HUES6 (cell line): Measurements from ENCODE around the gene IGSF5.
"Not testable (repeated sequence)": the region's sequence is repeated elsewhere in the genome, so short reads cannot be mapped to it uniquely, and the experiment has no call there.

Source experiments
- H3K27ac ChIP-seq: 2 replicates; pipeline ENCODE4 v1.7.0; 2013; ENCODE audit warnings: low read depth, mild to moderate bottlenecking, low read length, inconsistent platforms
- H3K27me3 ChIP-seq: 2 replicates; pipeline ENCODE4 v1.6.1; 2013; ENCODE audit warnings: low read length; ENCODE audit not compliant: control insufficient read depth, insufficient read depth
- H3K36me3 ChIP-seq: 2 replicates; pipeline ENCODE4 v1.6.1; 2013; ENCODE audit warnings: low read length; ENCODE audit not compliant: control insufficient read depth, insufficient read depth
- H3K4me1 ChIP-seq: 2 replicates; pipeline ENCODE4 v1.6.1; 2013; ENCODE audit warnings: low read length; ENCODE audit not compliant: control insufficient read depth, insufficient read depth
- H3K4me3 ChIP-seq: 2 replicates; pipeline ENCODE4 v1.5.1; 2013; ENCODE audit warnings: low read depth, low read length
- H3K9ac ChIP-seq: one replicate; pipeline ENCODE4 v1.6.1; 2013; ENCODE audit warnings: mild to moderate bottlenecking, low read length
- H3K9me3 ChIP-seq: 2 replicates; pipeline ENCODE4 v1.6.1; 2013; ENCODE audit warnings: low read depth, low read length; ENCODE audit not compliant: control insufficient read depth, insufficient read depth

IGSF5 gene

DNA sequence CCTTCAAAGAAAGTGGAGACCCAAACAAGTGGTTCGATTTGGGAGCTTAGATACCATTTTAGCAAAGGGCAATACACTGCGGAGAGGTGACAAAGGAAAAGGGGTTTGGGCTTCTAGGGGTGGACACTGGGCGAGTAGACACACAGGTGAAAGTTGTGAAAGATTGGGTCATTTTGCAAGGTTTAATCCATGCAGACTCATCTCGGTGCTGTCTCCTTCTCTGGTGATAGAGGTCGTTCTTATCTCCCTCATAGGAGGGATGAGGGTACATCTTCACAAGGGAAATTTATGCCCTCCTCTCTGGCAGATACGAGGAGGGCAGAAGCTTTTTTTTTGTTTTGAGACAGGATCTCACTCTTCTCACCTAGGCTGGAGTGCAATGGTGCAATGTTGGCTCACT is 6.4 kb upstream of the IGSF5 start:
- no peak overlapping the region for H3K27ac ChIP-seq
- H3K27me3 ChIP-seq = no peaks in the 10 kb centered on the region
- H3K4me1 ChIP-seq = no peaks in the 10 kb centered on the region
- no peak overlapping the region for H3K4me3 ChIP-seq
- H3K9me3 ChIP-seq = 0 out of 2 replicates have a peak, but pooled peaks cover 2% of the 10 kb centered on the region
- no peak overlapping the region for H3K9ac ChIP-seq
- no peaks in the 10 kb centered on the region for H3K36me3 ChIP-seq

DNA sequence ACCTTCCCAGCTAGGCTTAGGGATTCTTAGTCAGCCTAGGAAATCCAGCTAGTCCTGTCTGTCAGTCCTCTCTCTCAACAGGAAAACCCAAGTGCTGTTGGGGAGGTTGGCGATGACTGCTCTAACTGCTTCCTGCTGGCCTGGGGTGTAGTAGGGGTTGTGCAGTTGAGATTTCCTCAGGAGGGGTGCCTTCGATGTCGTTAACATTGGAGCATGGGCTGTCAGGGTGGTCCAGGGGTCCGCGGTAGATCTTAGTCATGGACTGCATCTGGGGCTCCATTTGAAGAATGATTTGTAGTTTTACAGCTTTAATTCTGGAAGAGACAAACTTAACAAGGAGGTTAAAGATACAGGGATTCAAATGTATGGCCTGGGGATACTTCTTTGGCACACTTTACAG is 5.5 kb upstream of the IGSF5 start:
- H3K9ac ChIP-seq, H3K27me3 ChIP-seq, H3K9me3 ChIP-seq, H3K36me3 ChIP-seq, H3K27ac ChIP-seq, H3K4me3 ChIP-seq, H3K4me1 ChIP-seq: not testable (repeated sequence)

DNA sequence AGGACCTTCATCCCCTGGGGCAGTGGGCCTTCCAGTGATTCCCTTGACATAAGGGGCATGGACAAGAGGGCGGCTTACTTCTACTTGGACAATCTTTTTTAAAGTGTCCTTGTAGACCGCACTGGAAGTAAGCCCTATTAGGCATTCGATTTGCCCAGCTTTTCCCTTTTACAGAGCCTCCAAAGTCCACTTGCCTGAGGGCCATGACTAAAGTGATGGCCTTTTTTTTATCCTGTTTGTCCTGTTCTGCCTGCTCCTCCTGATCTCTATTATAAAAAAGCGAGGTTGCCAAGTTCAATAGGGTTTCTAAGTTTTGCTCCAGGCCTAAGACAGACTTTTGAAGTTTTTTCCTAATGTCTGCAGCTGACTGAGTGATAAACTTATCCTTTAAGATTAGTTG is 2.4 kb upstream of the IGSF5 start:
- H3K4me3 ChIP-seq, H3K4me1 ChIP-seq, H3K27ac ChIP-seq, H3K27me3 ChIP-seq, H3K36me3 ChIP-seq, H3K9me3 ChIP-seq, H3K9ac ChIP-seq: not testable (repeated sequence)

DNA sequence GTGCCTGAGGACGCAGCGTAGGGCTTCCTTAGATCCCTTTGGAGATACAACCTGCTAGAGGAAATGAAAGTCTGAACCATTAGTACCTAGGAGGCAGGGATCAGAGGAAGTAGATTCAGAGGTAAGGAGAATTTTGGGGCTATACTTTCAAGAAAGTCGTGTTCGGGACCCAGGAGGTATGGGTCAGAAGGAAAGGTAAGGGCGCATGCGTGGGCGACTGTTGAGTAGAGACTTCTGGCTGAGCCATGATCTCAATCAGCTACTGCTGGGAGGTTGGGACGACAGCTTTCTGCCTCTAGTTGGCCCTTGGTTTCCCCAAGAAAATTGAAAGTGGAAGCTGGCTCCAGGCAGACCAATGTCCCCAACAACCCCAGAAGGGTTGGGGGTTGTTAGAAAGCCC is 349 bp downstream of the IGSF5 start:
- not testable (repeated sequence) for H3K9me3 ChIP-seq, H3K27ac ChIP-seq, H3K4me1 ChIP-seq, H3K27me3 ChIP-seq, H3K4me3 ChIP-seq, H3K36me3 ChIP-seq, H3K9ac ChIP-seq

DNA sequence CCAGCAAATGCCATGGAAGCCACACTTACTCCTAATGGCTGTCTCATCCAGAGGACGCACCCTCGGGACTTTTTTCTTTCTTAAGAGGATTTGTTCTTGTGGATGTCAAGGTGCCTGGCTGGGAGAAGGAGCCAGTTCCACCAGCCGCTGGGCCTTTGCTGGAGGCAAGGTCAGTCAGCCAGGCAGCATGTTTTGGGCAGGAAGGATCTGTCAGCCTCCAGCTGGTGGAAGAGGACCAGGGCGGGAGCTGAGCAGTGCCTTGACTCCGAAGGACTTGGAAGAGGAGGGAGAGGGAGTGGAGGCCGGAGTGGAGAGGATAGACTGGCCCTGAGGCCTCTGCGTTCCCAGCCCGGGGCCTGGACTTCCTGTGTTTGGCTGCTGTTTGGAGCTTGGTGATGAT is 5.7 kb downstream of the IGSF5 start:
- Histone ChIP-seq H3K4me1 (no peaks in the 10 kb centered on the region), H3K4me3 (no peak overlapping the region), H3K9ac (no peak overlapping the region), H3K36me3 (no peaks in the 10 kb centered on the region), H3K9me3 (peaks cover 7% of the 10 kb centered on the region; the same call in 1 of the 2 replicates), H3K27me3 (no peaks in the 10 kb centered on the region), H3K27ac (no peak overlapping the region)

DNA sequence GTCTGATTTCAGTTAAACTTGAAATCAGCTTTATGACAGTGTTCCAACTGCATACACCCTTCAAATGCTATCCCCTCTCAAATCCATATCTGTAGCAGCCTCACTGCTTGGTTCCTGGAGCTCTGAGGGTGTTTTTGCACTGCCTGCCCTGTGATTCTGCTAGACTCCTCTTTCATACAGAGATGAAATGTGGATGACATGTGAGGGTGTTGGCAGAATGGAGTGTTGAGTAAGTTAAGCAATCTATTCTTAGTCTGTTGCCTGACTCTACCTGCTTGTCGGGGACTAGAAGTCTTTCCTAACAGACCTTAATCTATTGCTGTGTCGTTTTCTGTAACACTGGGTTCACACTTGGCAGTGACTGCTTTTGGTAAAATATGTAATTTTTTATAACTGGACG is 9.8 kb downstream of the IGSF5 start:
- Histone ChIP-seq H3K36me3 (no peaks in the 10 kb centered on the region), H3K27ac (no peak overlapping the region), H3K4me3 (no peak overlapping the region)

DNA sequence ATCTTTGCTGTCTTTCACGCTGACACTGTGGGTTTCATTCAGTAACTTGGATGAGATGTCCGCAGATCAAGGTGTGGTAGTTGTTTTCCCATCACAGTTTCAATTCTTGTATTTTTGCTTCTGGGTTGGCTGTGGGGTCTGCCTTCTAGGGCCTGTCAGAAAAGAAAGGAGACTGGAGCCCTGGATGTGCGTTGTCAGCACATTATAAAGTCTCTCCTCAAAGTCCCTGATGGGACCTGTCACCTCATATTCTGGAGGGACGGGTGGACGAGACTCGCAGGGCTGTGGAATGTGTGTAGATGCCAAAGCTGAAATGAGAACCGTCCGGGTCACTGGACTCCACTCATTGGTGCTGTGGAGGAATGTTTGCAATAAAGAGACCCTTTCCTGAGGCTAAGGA is 11.3 kb downstream of the IGSF5 start:
- Histone ChIP-seq H3K27me3 (no peaks in the 10 kb centered on the region), H3K9ac (no peak overlapping the region), H3K4me3 (no peak overlapping the region), H3K36me3 (no peaks in the 10 kb centered on the region), H3K27ac (no peak overlapping the region), H3K4me1 (no peaks in the 10 kb centered on the region), H3K9me3 (peaks cover 5% of the 10 kb centered on the region; the same call in 1 of the 2 replicates)

More for the DNA sequence above, 9.8 kb downstream of the IGSF5 start:
- Histone ChIP-seq H3K27me3 (no peaks in the 10 kb centered on the region), H3K9ac (no peak overlapping the region), H3K4me1 (no peaks in the 10 kb centered on the region), H3K9me3 (peaks cover 5% of the 10 kb centered on the region; the same call in 1 of the 2 replicates)

DNA sequence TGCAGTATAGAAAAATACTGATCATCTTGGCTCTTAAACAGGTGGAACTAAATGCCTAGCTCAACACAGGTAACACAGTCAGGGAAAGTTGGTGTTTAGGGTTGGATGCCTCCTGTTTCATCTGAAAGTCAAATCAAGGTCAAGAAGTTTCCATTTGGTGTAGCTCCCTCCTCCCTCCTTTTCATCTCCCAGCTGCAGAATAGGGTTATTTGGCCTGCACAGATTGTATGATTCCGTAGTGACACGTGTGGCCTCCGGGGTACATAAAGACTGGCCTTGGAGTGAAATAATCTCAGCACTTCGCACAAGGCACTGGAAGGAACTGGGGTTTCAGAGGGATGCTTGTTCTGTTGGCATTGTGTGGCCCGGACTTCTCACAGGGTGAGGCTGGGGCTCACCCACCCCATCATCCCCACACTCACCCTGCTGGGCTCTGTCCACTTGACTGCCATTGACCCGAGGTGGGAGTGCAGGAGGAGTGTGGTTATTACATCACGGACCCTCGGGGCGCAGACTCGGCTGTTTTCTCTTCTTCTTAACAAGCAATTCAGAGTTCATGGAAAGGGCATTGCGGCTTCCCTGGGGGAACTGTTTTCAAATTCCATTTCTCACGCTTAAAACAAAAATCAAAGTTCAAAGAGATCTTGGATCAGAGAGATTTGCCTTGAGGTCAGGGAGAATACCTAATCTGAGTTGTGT is 18.4 kb downstream of the IGSF5 start:
- no peak overlapping the region for H3K27ac ChIP-seq
- H3K4me1 ChIP-seq = no peaks in the 10 kb centered on the region
- H3K4me3 ChIP-seq = no peak overlapping the region
- H3K9me3 ChIP-seq = no peaks in the 10 kb centered on the region
- no peaks in the 10 kb centered on the region for H3K27me3 ChIP-seq
- H3K36me3 ChIP-seq = no peaks in the 10 kb centered on the region
- no peak overlapping the region for H3K9ac ChIP-seq

DNA sequence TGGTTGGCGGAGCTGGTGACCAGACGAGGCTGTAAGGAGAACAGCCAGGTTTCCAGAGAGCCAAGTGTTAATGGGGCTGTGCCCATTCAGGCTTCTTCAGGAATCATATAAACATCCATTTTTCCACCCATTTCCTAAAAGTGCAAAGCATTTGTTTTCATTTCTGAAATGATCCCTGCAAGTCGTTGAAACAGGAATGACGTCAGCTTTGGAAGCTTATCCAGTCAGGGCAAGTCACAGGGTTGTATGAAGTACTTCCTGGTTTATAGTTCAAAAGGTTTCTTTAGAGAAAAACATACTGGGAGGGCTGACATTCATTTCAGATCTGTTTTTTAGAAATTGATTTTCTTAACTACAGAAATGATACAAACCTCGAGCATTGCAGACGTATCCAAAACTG is 29.2 kb downstream of the IGSF5 start:
- H3K4me1 ChIP-seq = peaks cover 12% of the 10 kb centered on the region
- no peaks in the 10 kb centered on the region for H3K27me3 ChIP-seq
- H3K27ac ChIP-seq = no peak overlapping the region
- H3K9ac ChIP-seq = no peak overlapping the region
- no peak overlapping the region for H3K4me3 ChIP-seq
- H3K36me3 ChIP-seq = no peaks in the 10 kb centered on the region
- no peaks in the 10 kb centered on the region for H3K9me3 ChIP-seq

DNA sequence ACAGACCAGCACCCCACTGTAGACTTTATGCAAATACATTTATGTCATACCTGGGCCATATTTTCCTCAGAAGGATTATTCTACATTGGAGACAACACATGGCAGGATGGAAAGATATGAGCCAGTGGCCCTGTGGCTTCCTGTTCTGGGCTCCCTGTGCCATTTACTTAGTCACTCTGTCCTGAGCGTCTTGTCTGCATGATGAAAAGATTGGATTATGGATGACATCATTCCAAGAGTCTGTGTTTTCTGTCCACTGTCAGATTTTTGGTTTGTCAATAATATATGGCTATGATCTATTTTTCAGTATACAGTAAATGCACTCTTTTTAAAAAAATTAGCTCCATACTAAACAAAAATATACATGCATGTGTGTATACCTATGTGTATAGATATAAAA is 30.8 kb downstream of the IGSF5 start:
- Histone ChIP-seq H3K4me3 (no peak overlapping the region), H3K27me3 (no peaks in the 10 kb centered on the region), H3K27ac (no peak overlapping the region), H3K9me3 (no peaks in the 10 kb centered on the region), H3K9ac (no peak overlapping the region), H3K36me3 (no peaks in the 10 kb centered on the region), H3K4me1 (peaks cover 12% of the 10 kb centered on the region)

DNA sequence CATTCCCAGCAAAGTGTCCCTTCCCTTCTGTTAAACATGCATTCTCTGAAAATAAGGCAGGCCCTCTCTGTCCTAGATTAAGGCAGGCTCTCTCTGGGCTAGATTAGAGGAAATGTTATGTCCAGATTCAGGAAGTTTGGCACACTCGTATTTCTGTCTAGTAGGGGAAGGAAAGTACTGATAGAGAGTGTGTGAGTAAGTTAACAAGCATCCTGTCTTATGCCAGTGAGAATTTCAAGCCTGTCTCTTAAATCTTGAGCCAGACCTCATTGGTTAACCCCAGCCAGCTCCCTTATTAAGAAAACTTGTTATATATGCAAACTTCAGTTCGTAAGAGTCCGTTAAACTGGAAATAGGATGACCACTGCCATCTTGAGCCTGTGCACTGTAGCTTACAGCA is 31.6 kb downstream of the IGSF5 start:
- Histone ChIP-seq H3K27ac (no peak overlapping the region), H3K27me3 (no peaks in the 10 kb centered on the region), H3K4me3 (no peak overlapping the region), H3K4me1 (peaks cover 12% of the 10 kb centered on the region), H3K9me3 (no peaks in the 10 kb centered on the region), H3K9ac (no peak overlapping the region), H3K36me3 (no peaks in the 10 kb centered on the region)

DNA sequence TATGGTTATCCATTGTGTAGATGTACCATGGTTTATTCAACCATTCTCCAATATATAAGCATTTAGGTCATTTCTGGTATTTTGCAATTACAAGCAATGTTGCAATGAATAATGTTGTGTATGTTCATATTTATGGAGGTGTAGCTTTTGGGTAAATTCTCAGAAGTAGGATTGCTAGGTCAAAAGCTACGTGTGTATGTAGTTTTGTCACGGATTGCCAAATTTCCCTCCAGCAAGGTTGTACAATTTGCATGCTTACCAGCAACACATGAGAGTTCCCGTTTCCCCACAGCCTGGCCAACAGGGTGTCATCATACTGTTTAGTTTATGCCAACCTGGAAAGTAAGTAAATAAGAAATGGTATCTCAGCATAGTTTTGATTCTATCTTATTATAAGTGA is 36.3 kb downstream of the IGSF5 start:
- Histone ChIP-seq H3K4me1 (no peaks in the 10 kb centered on the region), H3K9ac (no peak overlapping the region), H3K27me3 (no peaks in the 10 kb centered on the region), H3K4me3 (no peak overlapping the region), H3K9me3 (no peaks in the 10 kb centered on the region), H3K27ac (no peak overlapping the region), H3K36me3 (no peaks in the 10 kb centered on the region)
